IMR-90 (cell line): ENCODE data around the gene PRAMEF12. TPM values are rescaled to one million over a fixed set of nuclear protein-coding genes. Genes with fewer than 3 reads are reported as not detected.

Experiments
- ATAC-seq: fragments of 200-7000 bp; cut with Tn5 transposase; 2 replicates; pipeline ENCODE4 v1.9.1; 2020; ENCODE audit warnings: low read depth, mild to moderate bottlenecking, moderate library complexity
- BruUV-seq: library from RNA; stranded (reverse); fragments of 400-500 nt; replicated peaks from 2 replicates; lab custom pipeline; 2021; lab: Mats Ljungman, UMichigan
- CTCF ChIA-PET: fragments of 300-600 bp; formaldehyde crosslinking; extraction: SDS; loops from one replicate; lab custom pipeline; 2021; ENCODE audit warnings: antibody characterized with exemption; lab: Yijun Ruan, JAX
- POLR2A ChIA-PET: fragments of 300-600 bp; sonication (Branson Sonifier 250); formaldehyde crosslinking; loops from one replicate; lab custom pipeline; 2022; ENCODE audit warnings: antibody characterized with exemption; ENCODE audit not compliant: unreplicated experiment; lab: Charles Lee
- DNase-seq: peaks from one replicate; pipeline ENCODE4 v3.0.0; 2013
- H2AFZ ChIP-seq: replicated peaks from 2 replicates; pipeline ENCODE3; 2013; ENCODE audit warnings: low read length, mild to moderate bottlenecking; ENCODE audit not compliant: poor library complexity
- H2AK5ac ChIP-seq: 2 replicates; pipeline ENCODE4 v1.6.1; 2013; ENCODE audit warnings: low read depth, low read length, inconsistent platforms
- H2AK9ac ChIP-seq: replicated peaks from 2 replicates; pipeline ENCODE3; 2013; ENCODE audit warnings: mild to moderate bottlenecking, low read depth, low read length, moderate library complexity; ENCODE audit not compliant: poor library complexity
- H2BK120ac ChIP-seq: 2 replicates; pipeline ENCODE4 v1.6.1; 2013; ENCODE audit warnings: low read depth, low read length, inconsistent platforms
- H2BK15ac ChIP-seq: 3 replicates; pipeline ENCODE4 v1.6.1; 2013; ENCODE audit warnings: low read depth, low read length, inconsistent platforms
- H2BK20ac ChIP-seq: 2 replicates; pipeline ENCODE4 v1.6.1; 2013; ENCODE audit warnings: low read depth, mild to moderate bottlenecking, inconsistent platforms, low read length, moderate library complexity
- H2BK5ac ChIP-seq: 2 replicates; pipeline ENCODE4 v1.6.1; 2013; ENCODE audit warnings: mild to moderate bottlenecking, low read depth, low read length, inconsistent platforms; ENCODE audit not compliant: poor library complexity, severe bottlenecking
- H3K14ac ChIP-seq: replicated peaks from 2 replicates; pipeline ENCODE4 v1.6.1; 2013; ENCODE audit warnings: low read depth, low read length, inconsistent platforms
- H3K18ac ChIP-seq: 2 replicates; pipeline ENCODE4 v1.6.1; 2013; ENCODE audit warnings: low read depth, low read length, control low read depth
- H3K23ac ChIP-seq: 2 replicates; pipeline ENCODE4 v1.6.1; 2013; ENCODE audit warnings: low read depth, low read length, inconsistent platforms
- H3K27ac ChIP-seq: 2 replicates; pipeline ENCODE4 v1.5.1; 2013; ENCODE audit warnings: mild to moderate bottlenecking, control low read depth, low read length; ENCODE audit not compliant: insufficient read depth
- H3K27me3 ChIP-seq: 2 replicates; pipeline ENCODE4 v1.6.1; 2013; ENCODE audit warnings: low read length; ENCODE audit not compliant: control insufficient read depth, insufficient read depth
- H3K36me3 ChIP-seq: 2 replicates; pipeline ENCODE4 v1.6.1; 2013; ENCODE audit warnings: low read length, mixed read lengths; ENCODE audit not compliant: control insufficient read depth, insufficient read depth
- H3K4ac ChIP-seq: 2 replicates; pipeline ENCODE4 v1.6.1; 2013; ENCODE audit warnings: low read depth, low read length, inconsistent platforms
- H3K4me1 ChIP-seq: 2 replicates; pipeline ENCODE4 v1.6.1; 2013; ENCODE audit warnings: low read length, mixed read lengths; ENCODE audit not compliant: control insufficient read depth, insufficient read depth
- H3K4me2 ChIP-seq: 2 replicates; pipeline ENCODE4 v1.6.1; 2013; ENCODE audit warnings: low read depth, mild to moderate bottlenecking, control low read depth, low read length, moderate library complexity
- H3K4me3 ChIP-seq: 2 replicates; pipeline ENCODE4 v1.5.1; 2013; ENCODE audit warnings: low read depth, mild to moderate bottlenecking, control low read depth, low read length, moderate library complexity; ENCODE audit not compliant: insufficient read depth
- H3K56ac ChIP-seq: 2 replicates; pipeline ENCODE4 v1.6.1; 2013; ENCODE audit warnings: low read length, inconsistent platforms; ENCODE audit not compliant: insufficient read depth; ENCODE audit errors: extremely low read depth
- H3K79me1 ChIP-seq, 2 experiments: 2 replicates each; pipeline ENCODE4 v1.6.1; 2013; ENCODE audit warnings: low read length in 2 of 2, inconsistent platforms in 1 of 2, low read depth in 1 of 2
- H3K9ac ChIP-seq: 2 replicates; pipeline ENCODE4 v1.6.1; 2013; ENCODE audit warnings: low read depth, low read length, control low read depth
- H3K9me1 ChIP-seq: 2 replicates; pipeline ENCODE4 v1.6.1; 2013; ENCODE audit warnings: low read length, inconsistent platforms; ENCODE audit not compliant: insufficient read depth
- H3K9me3 ChIP-seq: 2 replicates; pipeline ENCODE4 v1.6.1; 2013; ENCODE audit warnings: low read length; ENCODE audit not compliant: control insufficient read depth, insufficient read depth
- H4K20me1 ChIP-seq: 2 replicates; pipeline ENCODE4 v1.6.1; 2013; ENCODE audit warnings: low read length, inconsistent platforms; ENCODE audit not compliant: insufficient read depth
- H4K5ac ChIP-seq: 2 replicates; pipeline ENCODE4 v1.6.1; 2013; ENCODE audit warnings: mild to moderate bottlenecking, low read depth, low read length, control low read depth
- H4K8ac ChIP-seq, 2 experiments: 2 replicates each; pipeline ENCODE4 v1.6.1; 2013; ENCODE audit warnings: low read depth in 2 of 2, low read length in 2 of 2, control low read depth in 1 of 2, inconsistent platforms in 1 of 2
- H4K91ac ChIP-seq: 2 replicates; pipeline ENCODE4 v1.6.1; 2013; ENCODE audit warnings: low read depth, low read length, inconsistent platforms; ENCODE audit not compliant: insufficient read depth
- BHLHE40 ChIP-seq: fragments of 150-350 bp; IDR thresholded peaks from 2 replicates; pipeline ENCODE4 v1.6.1; 2016; ENCODE audit warnings: mild to moderate bottlenecking, low read depth, low read length
- CEBPB ChIP-seq: IDR thresholded peaks from 2 replicates; pipeline ENCODE4 v1.6.1; 2012; ENCODE audit warnings: low read depth, low read length, improper control_type of control experiment
- CHD1 ChIP-seq: IDR thresholded peaks from 2 replicates; pipeline ENCODE4 v1.6.1; 2012; ENCODE audit warnings: low read depth, low read length, improper control_type of control experiment
- CTCF ChIP-seq: conservative IDR thresholded peaks from 2 replicates; pipeline ENCODE4 v1.5.1; 2012; ENCODE audit warnings: mild to moderate bottlenecking, low read depth, low read length, improper control_type of control experiment
- ELK1 ChIP-seq: fragments of 150-350 bp; IDR thresholded peaks from 2 replicates; pipeline ENCODE4 v1.6.1; 2016; ENCODE audit warnings: low read depth, mild to moderate bottlenecking, low read length, moderate library complexity, borderline replicate concordance
- FOS ChIP-seq: fragments of 150-350 bp; IDR thresholded peaks from 2 replicates; pipeline ENCODE4 v1.6.1; 2016; ENCODE audit warnings: low read depth, low read length
- MAFK ChIP-seq: IDR thresholded peaks from 2 replicates; pipeline ENCODE4 v1.6.1; 2012; ENCODE audit warnings: low read depth, low read length, improper control_type of control experiment
- MAZ ChIP-seq: IDR thresholded peaks from 2 replicates; pipeline ENCODE4 v1.6.1; 2012; ENCODE audit warnings: low read depth, mild to moderate bottlenecking, low read length, improper control_type of control experiment, moderate library complexity, borderline replicate concordance
- MXI1 ChIP-seq: IDR thresholded peaks from 2 replicates; pipeline ENCODE4 v1.6.1; 2012; ENCODE audit warnings: low read depth, mild to moderate bottlenecking, low read length, moderate library complexity, borderline replicate concordance
- NFE2L2 ChIP-seq: fragments of 150-350 bp; IDR thresholded peaks from 2 replicates; pipeline ENCODE4 v1.6.1; 2016; ENCODE audit warnings: low read depth, mild to moderate bottlenecking, low read length
- POLR2A ChIP-seq: IDR thresholded peaks from 2 replicates; pipeline ENCODE4 v1.6.1; 2012; ENCODE audit warnings: mild to moderate bottlenecking, low read depth, low read length
- RAD21 ChIP-seq: IDR thresholded peaks from 2 replicates; pipeline ENCODE4 v1.6.1; 2012; ENCODE audit warnings: low read length, improper control_type of control experiment
- RCOR1 ChIP-seq: IDR thresholded peaks from 2 replicates; pipeline ENCODE4 v1.6.1; 2012; ENCODE audit warnings: mild to moderate bottlenecking, low read length, improper control_type of control experiment; ENCODE audit not compliant: insufficient replicate concordance
- RFX5 ChIP-seq: IDR thresholded peaks from 2 replicates; pipeline ENCODE4 v1.8.0; 2012; ENCODE audit warnings: low read depth, mild to moderate bottlenecking, low read length, moderate library complexity
- SMC3 ChIP-seq: fragments of 150-350 bp; IDR thresholded peaks from 2 replicates; pipeline ENCODE4 v1.6.1; 2016; ENCODE audit warnings: low read depth, mild to moderate bottlenecking, antibody characterized with exemption, low read length, moderate library complexity
- USF2 ChIP-seq: fragments of 150-350 bp; IDR thresholded peaks from 2 replicates; pipeline ENCODE4 v1.6.1; 2017; ENCODE audit warnings: mild to moderate bottlenecking, antibody characterized with exemption, low read length, low read depth
- WGBS, 2 experiments: methylation state at CpG; one replicate each; pipeline versions ENCODE4 v1.1.5 to v1.1.7; 2013; ENCODE audit warnings: missing lambda C conversion rate in 2 of 2; ENCODE audit not compliant: insufficient read length in 1 of 2; ENCODE audit errors: extremely low coverage in 2 of 2; 5-methylcytosine and 5-hydroxymethylcytosine counted together
- dilution Hi-C: fragments of 300-500 bp; cut with HindIII; formaldehyde crosslinking; loops from one replicate; pipeline ENCODE4 v1.14.3; 2018; ENCODE audit warnings: low sequenced_read_pairs; ENCODE audit not compliant: unreplicated experiment
- in situ Hi-C: fragments of 300-500 bp; cut with MboI; formaldehyde crosslinking; loops from 3 replicates; pipeline ENCODE4 v1.14.3; 2019; ENCODE audit warnings: low sequenced_read_pairs, inconsistent platforms, mixed read lengths
- intact Hi-C: fragments of 100-400 bp; cut with micrococcal nuclease; formaldehyde crosslinking; loops from 2 replicates; pipeline ENCODE4 v1.10.0; 2022
- polyA plus RNA-seq, 3 experiments: library from polyadenylated mRNA; depleted of rRNA; stranded (reverse); fragments of >200 nt; gene quantifications; 2 replicates each; pipeline ENCODE4 v1.2.3, GENCODE V29; 2012; ENCODE audit warnings: low replicate concordance in 1 of 3
- total RNA-seq: library from RNA; depleted of rRNA; stranded (reverse); fragments of >200 nt; gene quantifications from 2 replicates; pipeline ENCODE4 v1.2.3, GENCODE V29; 2012

PRAMEF12 gene
- total and polyA plus RNA-seq, 2 of the 4 experiments (the other 2 are of a cell fraction): not detected

- Histone ChIP-seq H2BK120ac (no peak overlapping the region), H2AK5ac (no peak overlapping the region), H3K18ac (no peak overlapping the region), H4K20me1 (no peaks in the 10 kb centered on the region), H2AK9ac (no peak overlapping the region), H3K36me3 (no peaks in the 10 kb centered on the region), H4K5ac (no peak overlapping the region), H2BK15ac (no peak overlapping the region), H2BK5ac (no peak overlapping the region), H3K79me1 (no peaks in the 10 kb centered on the region), H3K27ac (no peak overlapping the region), H3K4me2 (no peak overlapping the region), H3K9me3 (peaks cover 24% of the 10 kb centered on the region), H3K56ac (no peak overlapping the region), H3K23ac (no peak overlapping the region), H2BK20ac (no peak overlapping the region), H3K9ac (no peak overlapping the region), H3K4me1 (no peaks in the 10 kb centered on the region), H3K4me3 (no peak overlapping the region), H2AFZ (no peak overlapping the region), H4K8ac (no peak overlapping the region), H4K91ac (no peak overlapping the region), H3K27me3 (no peaks in the 10 kb centered on the region), H3K14ac (no peak overlapping the region), H3K4ac (no peak overlapping the region), H3K9me1 (no peaks in the 10 kb centered on the region)
- ChIA-PET CTCF (no interaction called here), POLR2A (no interaction called here)
- TF ChIP-seq MAZ: no peak
- TF ChIP-seq RFX5: no peak
- TF ChIP-seq MXI1: no peak
- no peak for TF ChIP-seq NFE2L2
- TF ChIP-seq RCOR1: no peak
- TF ChIP-seq USF2: no peak
- no peak for TF ChIP-seq CHD1
- TF ChIP-seq SMC3: no peak
- TF ChIP-seq CEBPB: no peak
- TF ChIP-seq MAFK: no peak
- no peak for TF ChIP-seq POLR2A
- TF ChIP-seq CTCF: no peak
- no peak for TF ChIP-seq ELK1
- TF ChIP-seq RAD21: no peak
- TF ChIP-seq BHLHE40: no peak
- no peak for TF ChIP-seq FOS
- in situ Hi-C loops (no loop called here), intact Hi-C loops (no loop called here), dilution Hi-C loops (no loop called here)
- no TSS peak for BruUV-seq
- DNase-seq: no peak
- no peak for ATAC-seq
- WGBS, 2 experiments: no CpG with 5 or more reads among the region's 4 CpGs
These were observed 4.5 kb downstream of the PRAMEF12 start for GRCh38 chr1:12778061-12778460.
